Activated T-cell treated with anti-CD3 and anti-CD28 coated beads for 48 hours (primary cell): ENCODE measurements around the gene SH3PXD2A.

Experiments
- DNase-seq: peaks from one replicate; pipeline ENCODE4 v3.0.0-alpha.2; 2020; ENCODE audit warnings: low read depth

Gene SH3PXD2A

GRCh38 chr10:103720964-103721335 lies 134.4 kb downstream of the SH3PXD2A start:
- DNase-seq = no peak

GRCh38 chr10:103720328-103720963 lies 134.9 kb downstream of the SH3PXD2A start:
- no peak for DNase-seq

GRCh38 chr10:103719036-103719435 lies 136.3 kb downstream of the SH3PXD2A start:
- DNase-seq = no peak

- no peak for DNase-seq
Observed at GRCh38 chr10:103718247-103718620, 137.1 kb downstream of the SH3PXD2A start.

GRCh38 chr10:103717341-103718246 lies 137.8 kb downstream of the SH3PXD2A start:
- no peak for DNase-seq

- no peak for DNase-seq
Observed at GRCh38 chr10:103716206-103717160, 138.9 kb downstream of the SH3PXD2A start.

- no peak for DNase-seq
Observed at GRCh38 chr10:103715430-103715829, 139.9 kb downstream of the SH3PXD2A start.

- no peak for DNase-seq
Observed at GRCh38 chr10:103714232-103714891, 141.0 kb downstream of the SH3PXD2A start.

GRCh38 chr10:103713676-103714075 lies 141.7 kb downstream of the SH3PXD2A start:
- no peak for DNase-seq

- DNase-seq = peak; percentile 69
Observed at GRCh38 chr10:103712898-103713498, 142.4 kb downstream of the SH3PXD2A start.

GRCh38 chr10:103712146-103712545 lies 143.2 kb downstream of the SH3PXD2A start:
- DNase-seq = no peak

GRCh38 chr10:103711351-103711994 lies 143.9 kb downstream of the SH3PXD2A start:
- no peak for DNase-seq

- DNase-seq = no peak
Observed at GRCh38 chr10:103710490-103710889, 144.9 kb downstream of the SH3PXD2A start.

- DNase-seq = no peak
Observed at GRCh38 chr10:103709341-103709920, 145.9 kb downstream of the SH3PXD2A start.

GRCh38 chr10:103708627-103709288 lies 146.6 kb downstream of the SH3PXD2A start:
- no peak for DNase-seq

GRCh38 chr10:103707956-103708626 lies 147.3 kb downstream of the SH3PXD2A start:
- no peak for DNase-seq

GRCh38 chr10:103706762-103707161 lies 148.6 kb downstream of the SH3PXD2A start:
- no peak for DNase-seq

- DNase-seq = no peak
Observed at GRCh38 chr10:103706047-103706446, 149.3 kb downstream of the SH3PXD2A start.
